Stimulated activated CD4-positive, alpha-beta T cell treated with anti-CD3 and anti-CD28 coated beads, Interleukin-15, amount 100 ng/mL, for 1 hour (primary cell): ENCODE measurements around the gene ADCK2.
"Not testable (repeated sequence)": the region's sequence is repeated elsewhere in the genome, so short reads cannot be mapped to it uniquely, and the experiment has no call there.

Experiments
- DNase-seq, 2 donors: peaks; one replicate each; pipeline ENCODE4 v3.0.0-alpha.2; 2020; ENCODE audit warnings: low read depth in 1 of 2, low spot score in 1 of 2

Gene ADCK2

GRCh38 chr7:140743255-140743654 lies 70.5 kb downstream of the ADCK2 start:
- not testable (repeated sequence) for DNase-seq

DNA sequence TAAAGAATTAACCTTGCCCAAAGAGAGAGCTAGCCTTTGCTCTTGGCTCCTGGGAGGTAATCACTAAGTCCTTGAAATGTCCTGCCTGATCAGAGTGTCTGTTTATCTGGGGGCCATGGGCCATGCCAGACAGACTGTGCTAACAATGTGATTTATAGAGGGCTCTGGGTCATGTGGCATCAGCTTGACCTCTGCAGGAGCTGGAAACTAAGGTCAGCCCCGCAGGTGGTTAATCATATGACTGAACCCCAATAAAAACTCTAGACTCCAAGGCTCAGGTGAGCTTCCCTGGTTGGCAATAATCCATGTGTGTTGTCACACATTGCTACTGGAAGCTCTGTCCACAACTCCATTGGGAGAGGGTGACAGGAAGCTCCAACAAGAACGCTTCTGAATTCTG lies 71.3 kb downstream of the ADCK2 start:
- DNase-seq: no peak
